Brain microvascular endothelial cell (primary cell): ENCODE results near the gene TTC33.
A peak's percentile ranks its signal among the peaks of the same experiment; 100 is the strongest.

Experiments
- DNase-seq: peaks from one replicate; pipeline ENCODE4 v3.0.0-alpha.2; 2020
- H3K27ac ChIP-seq: fragments of 250-450 bp; sonication (Bioruptor Pico); 2 replicates; pipeline ENCODE4 v1.5.1; 2020; ENCODE audit warnings: mild to moderate bottlenecking, moderate library complexity
- H3K27me3 ChIP-seq: fragments of 250-450 bp; sonication (Bioruptor Pico); replicated peaks from 2 replicates; pipeline ENCODE4 v1.5.1; 2020; ENCODE audit warnings: mild to moderate bottlenecking
- H3K36me3 ChIP-seq: fragments of 250-450 bp; sonication (Bioruptor Pico); replicated peaks from 2 replicates; pipeline ENCODE4 v1.5.1; 2020; ENCODE audit warnings: mild to moderate bottlenecking
- H3K4me3 ChIP-seq: 2 replicates; pipeline ENCODE4 v1.5.1; 2011; ENCODE audit warnings: low read depth, mild to moderate bottlenecking, control low read depth, low read length, moderate library complexity
- CTCF ChIP-seq: IDR thresholded peaks from 2 replicates; pipeline ENCODE4 v1.5.1; 2011; ENCODE audit warnings: low read depth, mild to moderate bottlenecking, moderate library complexity, low read length, control low read depth, inconsistent platforms; ENCODE audit errors: missing control alignments
- in situ Hi-C: cut with HindIII; loops from 2 replicates; pipeline ENCODE4 v1.10.0; 2017; ENCODE audit warnings: low sequenced_read_pairs, low pct_ligation_motif_present

Gene TTC33

GRCh38 chr5:40606077-40606765 is 149.5 kb downstream of the TTC33 start:
- Histone ChIP-seq H3K36me3 (no peaks in the 10 kb centered on the region), H3K4me3 (no peak overlapping the region), H3K27me3 (no peaks in the 10 kb centered on the region), H3K27ac (peak overlapping the region; percentile 9)
- DNase-seq: peak; percentile 40
- in situ Hi-C loops: no loop called here
- no peak for TF ChIP-seq CTCF

- H3K27me3 ChIP-seq: no peaks in the 10 kb centered on the region
- peak; percentile 11 for DNase-seq
These were observed 150.3 kb downstream of the TTC33 start for GRCh38 chr5:40605295-40605958.

GRCh38 chr5:40603378-40603777 is 152.4 kb downstream of the TTC33 start:
- no peak for TF ChIP-seq CTCF
- no peak overlapping the region for H3K27ac ChIP-seq
- in situ Hi-C loops: no loop called here
- H3K36me3 ChIP-seq: no peaks in the 10 kb centered on the region
- H3K27me3 ChIP-seq: no peaks in the 10 kb centered on the region
- no peak for DNase-seq
- H3K4me3 ChIP-seq: no peak overlapping the region

More at GRCh38 chr5:40605295-40605958, 150.3 kb downstream of the TTC33 start:
- Histone ChIP-seq H3K36me3 (no peaks in the 10 kb centered on the region), H3K4me3 (no peak overlapping the region), H3K27ac (peak overlapping the region; percentile 9)
- in situ Hi-C loops: no loop called here
- no peak for TF ChIP-seq CTCF

GRCh38 chr5:40601198-40601868 is 154.4 kb downstream of the TTC33 start:
- H3K4me3 ChIP-seq: no peak overlapping the region
- no peak for DNase-seq
- no peaks in the 10 kb centered on the region for H3K36me3 ChIP-seq
- H3K27me3 ChIP-seq: no peaks in the 10 kb centered on the region
- in situ Hi-C loops: no loop called here
- no peak for TF ChIP-seq CTCF
- no peak overlapping the region for H3K27ac ChIP-seq

- Histone ChIP-seq H3K4me3 (no peak overlapping the region), H3K36me3 (no peaks in the 10 kb centered on the region), H3K27ac (no peak overlapping the region), H3K27me3 (no peaks in the 10 kb centered on the region)
- no peak for TF ChIP-seq CTCF
- in situ Hi-C loops: no loop called here
- no peak for DNase-seq
These were observed 155.4 kb downstream of the TTC33 start for GRCh38 chr5:40600383-40600782.
